DMS 273 treated with DMSO at 0.1 percent for 48 hours (cell line): Measurements from ENCODE around the gene RPRD2.
"Not testable (repeated sequence)": the region's sequence is repeated elsewhere in the genome, so short reads cannot be mapped to it uniquely, and the experiment has no call there.

Experiments used
- DNase-seq: peaks from one replicate; lab custom pipeline; 2025; lab: John Stamatoyannopoulos, UW

Gene RPRD2

DNA sequence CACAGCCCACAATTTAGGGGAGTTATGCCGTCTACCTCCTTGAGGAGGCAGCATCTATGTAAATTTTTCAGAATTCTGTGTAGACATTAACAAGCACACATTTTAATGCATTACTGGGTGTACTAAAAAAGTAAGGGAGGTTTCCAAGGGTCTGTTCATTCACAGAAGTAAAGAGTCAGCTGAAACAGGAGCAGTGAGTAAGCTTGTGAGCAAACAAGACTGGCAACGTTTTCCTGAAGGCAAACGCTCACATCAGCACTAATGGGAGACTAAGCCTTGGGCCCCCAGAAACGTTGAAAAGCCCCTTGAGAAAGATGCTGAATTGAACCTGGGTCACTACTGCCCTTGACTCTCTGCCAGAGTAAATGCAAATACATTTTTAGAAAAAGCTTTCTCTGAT lies 25.7 kb downstream of the RPRD2 start:
- DNase-seq: no peak

DNA sequence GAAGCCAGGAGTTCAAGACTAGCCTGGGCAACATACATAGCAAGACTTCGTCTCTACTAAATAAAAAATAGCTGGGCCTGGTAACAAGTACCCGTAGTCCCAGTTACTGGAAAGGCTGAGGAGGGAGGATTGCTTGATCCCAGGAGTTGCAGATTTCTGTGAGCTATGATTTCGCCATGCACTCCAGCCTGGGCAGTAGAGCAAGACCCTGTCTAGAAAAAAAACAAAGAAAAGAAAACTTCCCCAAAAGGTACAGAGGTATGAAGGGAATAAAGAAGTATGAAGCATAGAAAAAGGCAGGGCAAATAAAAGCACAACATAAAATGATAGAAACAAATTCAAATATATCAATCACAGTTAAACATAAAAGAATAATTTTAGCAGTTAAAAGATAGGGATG lies 28.7 kb downstream of the RPRD2 start:
- DNase-seq: no peak

DNA sequence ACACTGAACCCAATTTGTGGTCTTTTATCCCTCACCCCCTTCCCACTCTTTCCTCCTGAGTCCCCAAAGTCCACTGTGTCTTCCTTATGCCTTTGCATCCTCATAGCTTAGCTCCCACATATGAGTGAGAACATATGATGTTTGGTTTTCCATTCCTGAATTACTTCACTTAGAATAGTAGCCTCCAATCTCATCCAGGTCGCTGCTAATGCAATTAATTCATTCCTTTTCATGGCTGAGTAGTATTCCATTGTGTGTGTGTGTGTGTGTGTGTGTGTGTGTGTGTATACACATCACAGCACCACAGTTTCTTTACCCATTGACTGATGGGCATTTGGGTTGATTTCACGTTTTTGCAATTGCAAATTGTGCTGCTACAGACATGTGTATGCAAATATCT lies 31.2 kb downstream of the RPRD2 start:
- not testable (repeated sequence) for DNase-seq

DNA sequence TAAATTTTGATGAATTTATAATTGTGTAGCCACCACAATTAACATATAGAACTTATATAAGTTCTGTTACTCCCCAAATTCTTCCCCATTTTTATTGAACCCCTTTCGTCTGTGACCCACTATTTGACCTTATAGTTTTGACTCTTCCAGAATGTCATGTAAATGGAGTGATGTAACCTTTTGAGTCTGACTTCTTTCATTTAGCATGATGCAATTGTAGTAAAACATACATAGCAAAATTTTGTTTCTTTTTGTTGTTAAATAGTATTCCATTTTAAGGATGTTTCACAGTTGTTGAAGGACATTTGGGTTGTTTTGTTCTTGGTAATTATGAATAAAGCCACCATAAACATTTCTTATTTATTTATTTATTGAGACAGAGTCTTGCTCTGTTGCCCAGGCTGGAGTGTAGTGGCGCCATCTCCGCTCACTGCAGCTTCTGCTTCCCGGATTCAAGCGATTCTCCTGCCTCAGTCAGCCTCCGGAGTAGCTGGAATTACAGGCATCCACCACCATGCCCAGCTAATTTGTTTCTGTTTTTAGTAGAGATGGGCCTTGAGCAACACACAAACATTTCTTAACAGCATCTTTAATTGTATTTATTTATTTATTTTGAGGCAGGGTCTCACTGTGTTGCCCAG lies 33.6 kb downstream of the RPRD2 start:
- DNase-seq: no peak

DNA sequence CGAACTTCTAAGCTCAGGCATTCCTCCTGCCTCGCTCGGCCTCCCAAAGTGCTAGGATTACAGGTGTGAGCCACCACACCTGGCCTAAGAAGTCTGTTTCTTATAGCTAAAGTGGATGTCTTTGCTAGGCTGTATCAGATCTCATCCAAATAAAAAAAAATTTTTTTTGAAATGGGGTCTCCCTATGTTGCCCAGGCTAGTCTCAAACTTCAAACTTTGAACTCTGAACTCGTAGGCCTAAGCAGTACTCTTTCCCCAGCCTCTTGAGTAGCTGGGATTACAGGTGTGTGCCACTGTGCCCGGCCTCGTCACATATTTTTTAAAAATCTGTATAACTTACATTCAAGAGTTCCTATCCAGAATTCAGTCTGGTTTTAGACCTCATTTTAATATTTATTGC lies 40.5 kb downstream of the RPRD2 start:
- DNase-seq: no peak

DNA sequence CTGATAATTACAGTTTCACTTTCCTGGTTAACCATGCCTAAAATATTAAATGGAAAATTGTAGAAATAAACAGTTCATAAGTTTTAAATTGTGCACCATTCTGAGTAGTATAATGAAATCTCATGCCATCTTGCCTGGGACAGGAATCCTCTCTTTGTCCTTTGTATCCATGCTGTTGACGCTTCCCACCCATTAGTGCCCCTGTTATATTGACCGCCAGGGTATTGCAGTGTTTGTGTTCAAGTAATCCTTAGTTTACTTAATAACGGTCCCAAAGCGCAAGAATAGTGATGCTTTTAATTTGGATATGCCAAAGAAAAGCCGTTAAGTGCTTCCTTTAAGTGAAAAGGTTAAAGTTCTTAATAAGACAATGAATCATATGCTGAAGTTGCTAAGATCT lies 41.7 kb downstream of the RPRD2 start:
- no peak for DNase-seq

DNA sequence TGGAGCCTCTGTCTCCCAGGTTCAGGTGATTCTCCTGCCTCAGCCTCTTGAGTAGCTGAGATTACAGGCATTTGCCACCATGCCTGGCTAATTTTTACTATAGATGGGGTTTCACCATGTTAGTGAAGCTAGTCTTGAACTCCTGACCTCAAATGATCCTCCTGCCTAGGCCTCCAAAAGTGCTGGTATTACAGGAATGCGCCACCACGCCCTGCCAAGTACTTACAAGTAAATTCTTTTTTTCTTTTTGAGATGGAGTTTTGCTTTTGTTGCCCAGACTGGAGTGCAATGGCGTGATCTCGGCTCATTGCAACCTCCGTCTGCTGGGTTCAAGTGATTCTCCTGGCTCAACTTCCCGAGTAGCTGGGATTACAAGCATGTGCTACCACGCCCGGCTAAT lies 42.5 kb downstream of the RPRD2 start:
- no peak for DNase-seq

DNA sequence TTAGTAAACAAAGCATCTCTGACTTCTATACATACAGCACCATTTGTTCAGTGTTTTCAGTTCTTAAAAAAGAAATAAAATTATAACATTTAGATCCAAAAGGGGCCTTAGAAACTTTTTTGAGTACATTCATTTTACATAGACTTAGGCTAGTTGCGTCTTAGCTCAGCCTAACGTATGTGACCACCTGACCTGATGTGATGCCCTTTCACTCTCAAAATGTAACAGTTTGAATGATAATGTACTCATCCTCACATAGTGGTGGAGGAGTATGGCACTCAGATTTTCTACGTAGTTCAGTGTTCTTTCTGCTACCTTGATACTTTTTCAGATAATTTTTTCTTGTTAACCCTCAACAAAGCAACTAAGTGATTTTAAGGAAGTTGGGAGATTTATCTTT lies 43.4 kb downstream of the RPRD2 start:
- DNase-seq: no peak

DNA sequence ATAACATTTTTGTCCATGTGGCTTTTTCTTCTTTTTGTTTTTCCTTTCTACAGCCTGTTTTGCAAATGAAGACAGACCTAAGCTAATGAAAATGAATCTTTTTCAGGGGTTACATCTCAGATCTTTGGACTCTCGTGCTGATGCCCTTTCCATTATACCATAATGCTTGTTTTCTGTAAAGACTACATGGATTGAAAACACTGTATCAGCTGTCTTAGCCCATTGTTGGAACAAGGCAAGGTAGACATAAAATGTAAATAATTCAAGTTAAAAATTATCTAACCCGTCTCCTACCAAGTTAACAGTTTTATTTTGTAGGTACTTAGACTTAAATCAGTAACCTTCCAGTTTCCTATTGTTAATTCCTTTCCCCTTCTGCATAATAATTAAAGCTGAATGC lies 44.9 kb downstream of the RPRD2 start:
- DNase-seq: no peak

DNA sequence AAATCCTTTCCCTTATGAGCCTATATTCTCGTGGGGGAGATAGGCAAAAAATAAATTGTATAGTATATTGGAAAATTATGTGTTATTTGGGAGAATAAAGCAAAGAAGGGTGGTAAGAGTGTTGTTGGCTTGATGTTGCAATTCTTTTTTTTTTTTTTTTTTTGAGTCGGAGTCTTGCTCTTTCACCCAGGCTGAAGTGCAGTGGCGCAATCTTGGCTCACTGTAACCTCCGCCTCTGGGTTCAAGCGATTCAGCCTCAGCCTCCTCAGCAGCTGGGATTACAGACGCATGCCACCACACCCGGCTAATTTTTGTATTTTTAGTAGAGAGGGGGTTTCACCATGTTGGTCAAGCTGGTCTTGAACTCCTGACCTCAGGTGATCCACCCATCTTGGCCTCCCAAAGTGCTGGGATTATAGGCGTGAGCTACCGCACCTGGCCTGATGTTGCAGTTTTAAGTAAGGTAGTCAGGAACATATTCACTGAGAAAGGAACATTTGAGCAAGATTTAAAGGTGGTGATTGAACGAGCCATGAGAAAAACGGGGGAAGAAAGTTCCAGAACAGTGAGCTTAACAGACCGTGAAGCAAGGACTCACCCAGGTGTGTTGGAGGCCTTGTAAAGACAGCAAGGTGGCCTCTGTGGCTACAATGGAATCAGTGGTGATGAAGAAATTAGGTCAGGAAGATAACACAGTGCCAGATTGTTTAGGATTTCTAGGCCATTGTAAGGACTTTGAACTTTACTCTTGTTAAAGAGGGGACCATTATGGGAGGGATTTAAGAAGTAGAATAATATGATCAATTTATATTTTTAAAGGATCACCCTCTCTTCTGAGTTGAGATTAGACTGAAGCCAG lies 45.8 kb downstream of the RPRD2 start:
- DNase-seq: no peak

DNA sequence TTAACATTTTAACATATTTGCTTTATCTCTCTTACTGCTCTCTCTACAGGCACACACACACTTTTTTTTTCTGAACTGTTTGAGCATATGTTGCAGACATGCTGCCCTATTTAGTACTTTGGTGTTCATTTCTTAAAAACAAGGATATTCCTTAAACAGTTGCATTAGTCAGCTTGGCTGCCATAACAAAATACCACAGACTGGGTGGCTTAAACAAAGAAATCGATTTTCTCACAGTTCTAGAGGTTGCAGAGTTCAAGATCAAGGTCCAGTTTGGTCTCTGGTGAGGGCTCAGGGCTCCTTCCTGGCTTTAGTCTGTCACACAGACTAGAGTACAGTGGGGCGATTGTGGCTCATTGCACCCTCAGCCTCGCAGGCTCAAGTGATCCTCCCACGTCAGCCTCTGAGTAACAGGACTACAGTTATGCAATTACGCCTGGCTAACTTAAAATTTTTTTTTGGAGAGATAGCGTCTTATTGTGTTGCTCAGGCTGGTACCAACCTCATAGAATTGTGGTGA lies 46.7 kb downstream of the RPRD2 start:
- DNase-seq: no peak

DNA sequence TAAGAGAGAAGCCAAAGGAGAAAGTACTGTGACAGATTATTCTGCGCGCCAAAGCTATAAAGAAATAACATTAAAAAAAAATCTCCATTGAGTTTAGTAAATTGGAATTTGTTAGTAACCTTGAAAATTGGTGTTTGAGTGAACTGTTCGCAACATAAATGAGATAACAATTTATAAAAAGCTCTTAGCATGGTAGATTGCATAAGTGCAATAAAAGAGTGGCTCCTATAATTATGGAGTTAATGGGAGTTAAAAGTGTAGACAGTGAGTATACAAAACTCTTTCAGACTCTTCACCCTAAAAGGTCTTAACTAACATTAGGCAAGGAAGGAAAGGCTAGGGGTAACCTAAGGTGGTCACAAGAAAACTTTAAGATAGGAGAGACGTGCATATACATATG lies 50.6 kb downstream of the RPRD2 start:
- no peak for DNase-seq

DNA sequence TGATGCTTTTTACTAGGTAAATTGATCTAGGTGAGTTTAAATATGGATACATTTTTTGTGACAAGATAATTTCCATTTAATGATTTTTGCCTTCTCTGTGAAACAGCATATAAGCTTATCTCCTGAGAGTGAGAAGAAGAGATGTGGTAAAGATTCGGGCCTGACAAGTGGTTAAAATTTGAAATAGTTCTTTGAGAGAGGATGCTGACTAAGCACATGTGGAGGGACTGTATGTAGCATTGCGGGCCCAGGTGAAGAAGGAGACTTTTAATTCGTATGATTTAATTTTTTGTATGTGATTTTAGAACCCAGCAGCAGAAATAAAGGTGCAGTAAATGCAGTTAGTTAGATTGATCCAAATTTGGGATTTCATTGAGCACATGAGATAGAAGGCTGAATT lies 51.9 kb downstream of the RPRD2 start:
- DNase-seq: no peak

DNA sequence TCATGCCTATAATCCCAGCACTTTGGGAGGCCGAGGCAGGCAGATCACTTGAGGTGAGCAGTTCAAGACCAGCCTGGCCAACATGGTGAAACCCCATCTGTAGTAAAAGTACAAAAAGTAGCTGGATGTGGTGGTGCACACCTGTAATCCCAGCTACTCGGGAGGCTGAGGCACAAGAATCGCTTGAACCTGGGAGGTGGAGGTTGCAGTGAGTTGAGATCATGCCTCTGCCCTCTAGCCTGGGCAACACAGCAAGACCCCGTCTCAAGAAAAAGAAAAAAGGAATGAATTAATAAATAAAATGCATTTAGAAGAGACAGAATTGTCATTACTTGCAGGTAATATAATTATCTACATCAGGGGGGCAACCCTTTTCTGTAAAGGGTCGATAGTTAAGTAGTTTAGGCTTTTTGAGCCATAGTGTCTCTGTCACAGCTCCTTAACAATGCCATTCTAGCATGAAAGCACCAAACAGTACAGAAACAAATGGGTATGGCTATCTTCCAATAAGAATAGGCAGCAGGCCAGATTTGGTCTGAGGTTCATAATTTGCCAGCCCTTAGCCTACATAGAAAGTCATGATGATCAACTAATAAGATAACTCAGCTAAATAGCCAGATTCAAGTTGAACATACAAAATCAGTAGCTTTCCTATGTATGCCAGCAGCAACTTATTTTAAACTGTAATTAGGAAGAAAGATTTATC lies 56.8 kb downstream of the RPRD2 start:
- DNase-seq: no peak

DNA sequence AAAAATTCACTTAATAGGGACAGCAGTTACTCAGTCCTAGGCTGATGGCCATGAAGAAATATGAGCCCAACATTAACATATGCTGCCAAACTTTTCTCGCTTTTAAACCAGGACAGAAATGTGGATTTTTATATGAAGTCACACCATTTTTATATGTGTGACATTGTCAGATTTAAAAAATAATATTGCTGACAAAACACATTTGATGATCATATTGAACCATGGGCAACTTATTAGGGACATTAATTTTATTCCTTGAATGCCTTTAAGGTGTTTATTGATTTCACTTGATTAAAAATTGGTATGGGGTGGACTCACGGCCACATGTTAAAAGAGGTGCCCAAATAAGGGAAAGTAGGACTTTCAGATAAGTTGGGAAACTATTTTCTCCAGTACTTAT lies 58.6 kb downstream of the RPRD2 start:
- no peak for DNase-seq

DNA sequence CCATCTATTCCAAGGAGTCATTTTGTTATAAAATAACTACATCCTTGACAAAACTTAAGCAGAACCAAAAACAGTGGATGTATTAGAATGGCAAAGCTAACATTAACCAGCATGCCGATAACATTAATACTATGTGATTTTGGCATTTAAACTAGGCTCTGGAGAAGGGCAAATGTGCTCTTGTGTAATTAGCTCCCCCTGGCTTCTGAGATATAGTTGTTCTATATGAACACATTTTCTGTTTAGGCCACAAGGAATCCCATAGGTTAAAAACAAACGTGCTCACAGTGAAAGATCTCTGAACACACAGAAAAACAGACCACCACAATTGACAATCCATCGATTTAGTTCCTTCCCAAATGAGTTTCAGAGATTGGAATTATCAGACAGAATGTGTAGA lies 65.9 kb downstream of the RPRD2 start:
- no peak for DNase-seq

DNA sequence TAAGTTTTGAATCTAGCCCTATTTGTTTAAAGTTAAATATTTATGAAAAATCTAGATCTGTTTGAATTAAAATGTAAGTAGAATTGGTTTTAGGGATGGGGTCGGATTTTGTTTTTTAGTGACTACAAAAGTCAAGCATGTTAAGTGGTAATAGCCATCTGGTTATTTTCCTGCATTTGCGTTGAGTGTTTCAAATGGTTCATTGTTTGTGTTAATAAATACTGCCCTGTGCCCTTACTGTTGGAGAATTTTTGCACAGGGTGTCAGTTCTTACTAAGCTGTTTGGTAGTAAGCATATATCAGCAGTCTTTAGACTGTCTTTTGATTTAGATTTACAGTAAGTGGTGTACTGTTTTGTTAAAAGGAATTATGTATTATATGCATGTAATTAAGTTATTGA lies 77.2 kb downstream of the RPRD2 start:
- DNase-seq: no peak

DNA sequence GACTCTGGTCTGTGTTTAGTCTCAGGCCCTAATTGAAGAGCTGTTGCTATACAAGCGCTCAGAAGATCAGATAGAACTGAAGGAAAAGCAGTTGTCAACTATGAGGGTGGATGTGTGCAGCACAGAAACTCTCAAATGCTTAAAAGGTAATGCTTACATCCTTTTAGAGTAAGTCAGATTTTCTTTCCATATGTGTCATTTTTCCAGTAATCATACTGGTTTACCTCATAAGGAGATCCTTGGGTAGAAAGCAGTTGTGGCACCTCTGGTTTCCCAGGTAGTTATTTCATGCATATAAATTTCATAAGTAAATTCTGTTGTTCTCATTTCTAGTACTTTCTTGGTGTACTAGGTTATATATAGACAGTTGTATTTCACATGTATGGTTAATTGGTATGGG lies 80.3 kb downstream of the RPRD2 start:
- DNase-seq: no peak

DNA sequence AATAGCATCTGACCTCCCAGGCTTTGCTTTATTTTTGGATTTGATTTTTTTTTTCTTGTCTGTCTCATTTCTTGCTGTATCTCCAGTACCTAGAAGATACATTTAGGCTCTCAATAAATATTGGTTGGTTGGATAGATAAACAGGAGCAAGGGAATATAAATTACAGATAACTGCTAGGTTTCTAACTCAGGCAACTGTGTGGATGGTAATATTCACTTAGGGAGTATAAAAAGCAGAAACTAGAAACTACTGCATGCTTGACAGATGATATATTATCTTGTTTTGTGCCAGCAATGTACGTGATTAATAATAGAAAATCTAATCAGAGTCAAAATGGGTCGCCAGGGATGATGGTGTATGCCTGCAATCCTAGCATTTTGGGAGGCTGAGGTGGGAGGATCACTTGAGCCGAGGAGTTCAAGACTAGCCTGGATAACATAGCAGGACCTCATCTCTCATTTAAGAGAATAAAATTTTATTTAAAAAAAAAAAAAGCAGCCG lies 92.2 kb downstream of the RPRD2 start:
- no peak for DNase-seq

DNA sequence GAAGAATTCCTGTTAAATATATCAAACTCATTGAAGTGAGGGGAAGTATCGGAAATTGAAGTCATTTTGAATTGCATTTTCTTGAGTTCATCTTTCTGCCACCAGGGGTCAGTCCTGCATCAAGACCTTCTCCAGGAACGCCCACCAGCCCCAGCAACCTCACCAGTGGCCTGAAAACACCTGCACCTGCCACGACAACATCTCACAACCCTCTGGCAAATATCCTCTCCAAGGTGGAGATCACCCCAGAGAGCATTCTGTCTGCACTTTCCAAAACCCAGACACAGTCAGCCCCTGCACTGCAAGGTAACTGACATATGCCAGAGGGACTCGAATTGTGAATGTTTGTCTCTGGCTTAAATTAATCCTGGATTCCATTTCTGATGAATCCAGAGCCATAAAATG lies 100.5 kb downstream of the RPRD2 start:
- DNase-seq: peak; percentile 99

DNA sequence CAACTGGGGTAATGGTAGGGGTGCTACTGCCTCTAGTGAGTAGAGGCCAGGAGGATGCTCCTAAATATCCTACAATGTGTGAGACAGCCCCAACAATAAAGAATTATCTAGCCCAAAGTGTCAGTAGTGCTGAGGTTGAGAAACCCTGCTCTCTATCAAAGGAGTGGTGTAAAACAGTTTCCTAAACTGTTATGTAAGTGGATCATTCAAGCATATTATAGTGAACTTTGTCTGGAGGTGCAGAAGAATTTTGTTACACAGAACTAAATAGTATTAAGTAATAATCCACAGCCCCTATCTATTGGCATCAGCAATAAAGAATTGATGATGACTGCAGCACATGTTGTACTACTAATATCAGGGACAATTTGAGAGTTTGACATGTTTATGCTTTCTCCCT lies 103.0 kb downstream of the RPRD2 start:
- no peak for DNase-seq

DNA sequence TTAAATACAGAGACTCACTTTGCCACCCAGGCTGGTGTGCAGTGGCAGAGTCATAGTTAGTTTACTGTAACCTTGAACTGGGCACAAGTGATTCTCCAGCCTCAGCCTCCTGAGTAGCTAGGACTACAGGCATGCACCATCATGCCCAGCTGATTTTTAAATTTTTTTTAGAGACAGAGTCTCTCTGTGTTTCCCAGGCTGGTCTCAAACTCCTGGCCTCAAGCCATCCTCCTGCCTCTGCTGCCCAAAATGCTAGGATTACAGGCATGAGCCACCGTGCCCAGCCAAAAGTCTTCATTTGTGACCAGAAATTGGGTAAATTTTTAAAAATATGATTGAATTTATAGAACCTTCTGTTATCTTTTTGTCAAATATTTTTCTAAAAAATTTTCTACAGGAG lies 105.3 kb downstream of the RPRD2 start:
- no peak for DNase-seq
